GM21526 (cell line): ENCODE data around the gene CPLX1.
"Not testable (repeated sequence)": the region's sequence is repeated elsewhere in the genome, so short reads cannot be mapped to it uniquely, and the experiment has no call there.

Experiments
- ATAC-seq: cut with Tn5 transposase; IDR thresholded peaks from one replicate; pipeline ENCODE4 v1.9.1; 2021; ENCODE audit warnings: moderate library complexity; ENCODE audit not compliant: unreplicated experiment, low FRiP score

CPLX1 gene

DNA sequence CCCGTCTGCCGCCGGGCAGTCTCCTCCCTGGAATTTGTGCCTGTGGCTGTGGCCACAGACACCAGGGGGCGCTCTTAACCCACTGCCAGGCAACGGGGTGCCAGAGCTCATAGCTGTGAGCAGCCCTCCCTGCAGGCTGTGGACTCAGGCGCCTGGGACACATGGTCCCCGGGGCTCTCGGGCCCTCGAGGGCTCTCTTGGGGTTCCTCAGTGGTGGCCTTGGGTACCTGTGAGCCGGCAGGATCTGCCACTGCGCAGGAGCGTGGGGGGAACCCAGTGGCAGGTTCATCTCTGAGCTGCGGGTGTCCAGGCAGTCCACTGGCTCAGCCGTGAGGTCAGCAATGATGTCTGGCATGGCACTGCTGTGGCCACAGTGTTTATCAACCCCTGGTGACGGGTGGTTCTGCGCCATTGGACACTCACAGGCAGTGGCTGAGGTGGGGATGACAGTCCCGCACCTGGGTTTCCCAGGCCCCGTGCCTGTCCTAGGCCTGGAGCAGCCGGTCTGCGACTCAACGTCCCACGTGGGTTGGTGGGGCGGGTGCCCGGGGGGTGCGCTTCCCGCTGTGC, 83.1 kb downstream of the CPLX1 start:
- ATAC-seq: no peak

- ATAC-seq: no peak
These were observed 83.7 kb downstream of the CPLX1 start for GRCh38 chr4:742096-742741.

GRCh38 chr4:740656-741282, 85.2 kb downstream of the CPLX1 start:
- no peak for ATAC-seq

DNA sequence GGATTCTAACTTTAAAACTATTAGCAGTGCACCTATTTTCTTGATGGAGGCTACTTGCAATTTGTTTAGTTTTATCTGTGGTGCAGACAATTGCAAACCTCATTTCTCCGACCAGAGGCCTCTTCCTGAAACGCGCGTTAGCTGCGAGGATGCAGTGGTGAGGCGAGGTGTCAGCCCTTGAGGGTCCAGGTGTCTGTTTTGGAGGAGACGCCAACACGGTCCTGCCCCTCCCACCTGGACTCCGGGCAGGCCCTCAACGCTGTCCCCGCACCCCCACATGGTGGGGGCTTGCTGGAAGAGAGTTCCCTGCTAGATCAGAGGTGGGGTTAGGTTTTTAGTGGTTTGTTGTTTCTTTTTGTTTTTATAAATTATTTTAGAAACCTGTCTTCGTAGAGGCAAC, 85.9 kb downstream of the CPLX1 start:
- no peak for ATAC-seq

- ATAC-seq: no peak
These were observed 86.4 kb downstream of the CPLX1 start for GRCh38 chr4:739569-739968.

- ATAC-seq: no peak
These were observed 87.1 kb downstream of the CPLX1 start for GRCh38 chr4:738781-739280.

DNA sequence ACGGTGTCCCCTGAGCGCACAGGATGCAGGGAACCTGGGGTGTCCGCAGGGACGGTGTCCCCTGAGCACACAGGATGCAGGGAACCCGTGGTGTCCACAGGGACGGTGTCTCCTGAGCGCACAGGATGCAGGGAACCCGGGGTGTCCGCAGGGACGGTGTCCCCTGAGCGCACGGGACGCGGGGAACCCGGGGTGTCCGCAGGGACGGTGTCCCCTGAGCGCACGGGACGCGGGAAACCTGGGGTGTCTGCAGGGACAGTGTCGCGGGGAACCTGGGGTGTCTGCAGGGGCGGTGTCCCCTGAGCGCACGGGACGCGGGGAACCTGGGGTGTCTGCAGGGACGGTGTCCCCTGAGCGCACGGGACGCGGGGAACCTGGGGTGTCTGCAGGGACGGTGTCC, 89.4 kb downstream of the CPLX1 start:
- ATAC-seq: not testable (repeated sequence)

- ATAC-seq: no peak
These were observed 90.3 kb downstream of the CPLX1 start for GRCh38 chr4:735583-735982.
